HUES64 (cell line): ENCODE measurements around the gene GABPB2.

Source experiments
- H3K27ac ChIP-seq: 2 replicates; pipeline ENCODE4 v1.7.0; 2013; ENCODE audit warnings: low read depth, low read length, inconsistent platforms
- H3K27me3 ChIP-seq: 2 replicates; pipeline ENCODE4 v1.6.1; 2013; ENCODE audit warnings: mild to moderate bottlenecking, low read length; ENCODE audit not compliant: insufficient read depth
- H3K36me3 ChIP-seq: 2 replicates; pipeline ENCODE4 v1.6.1; 2013; ENCODE audit warnings: mild to moderate bottlenecking, low read length; ENCODE audit not compliant: insufficient read depth
- H3K4me1 ChIP-seq: 2 replicates; pipeline ENCODE4 v1.6.1; 2013; ENCODE audit warnings: mild to moderate bottlenecking, low read length, moderate library complexity; ENCODE audit not compliant: insufficient read depth
- H3K4me3 ChIP-seq: 2 replicates; pipeline ENCODE4 v1.5.1; 2013; ENCODE audit warnings: mild to moderate bottlenecking, low read length, moderate library complexity
- H3K9ac ChIP-seq: 2 replicates; pipeline ENCODE4 v1.6.1; 2013; ENCODE audit warnings: mild to moderate bottlenecking, low read depth, low read length
- H3K9me3 ChIP-seq: 2 replicates; pipeline ENCODE4 v1.6.1; 2013; ENCODE audit warnings: low read depth, low read length; ENCODE audit not compliant: insufficient read depth
- WGBS: fragments of 150-250, 120-280 bp; methylation state at CpG from one replicate; pipeline ENCODE4 v1.1.7; 2013; ENCODE audit warnings: missing lambda C conversion rate; 5-methylcytosine and 5-hydroxymethylcytosine counted together

Gene GABPB2

GRCh38 chr1:151146072-151146411 lies 75.5 kb downstream of the GABPB2 start:
- no peaks in the 10 kb centered on the region for H3K36me3 ChIP-seq
- no peaks in the 10 kb centered on the region for H3K9me3 ChIP-seq
- H3K4me3 ChIP-seq = peak overlapping the region; percentile 85
- peak overlapping the region; percentile 65 for H3K9ac ChIP-seq
- H3K27me3 ChIP-seq = peaks cover 30% of the 10 kb centered on the region
- no peak overlapping the region for H3K27ac ChIP-seq
- WGBS = under 1% methylated on average over 26 of the region's 26 CpGs
- peaks cover 28% of the 10 kb centered on the region for H3K4me1 ChIP-seq

- Histone ChIP-seq H3K9me3 (no peaks in the 10 kb centered on the region), H3K27me3 (peaks cover 30% of the 10 kb centered on the region), H3K4me1 (peaks cover 28% of the 10 kb centered on the region), H3K27ac (no peak within 1 kb of the TSS), H3K36me3 (no peaks in the 10 kb centered on the region), H3K4me3 (peak within 1 kb of the TSS; percentile 85), H3K9ac (peak within 1 kb of the TSS; percentile 65)
- under 1% methylated on average over 61 of the region's 61 CpGs for WGBS
Measured at GRCh38 chr1:151146412-151147131, 76.0 kb downstream of the GABPB2 start, which contains the start of gene SEMA6C. Gene SEMA6C (minus strand): TSS chr1:151146631. CDS start chr1:151142621, 4,010 bp downstream.

- Histone ChIP-seq H3K9ac (peak overlapping the region; percentile 3; the same call in 1 of the 2 replicates), H3K27me3 (peaks cover 30% of the 10 kb centered on the region), H3K4me1 (peaks cover 28% of the 10 kb centered on the region), H3K9me3 (no peaks in the 10 kb centered on the region), H3K36me3 (no peaks in the 10 kb centered on the region), H3K4me3 (peak overlapping the region; percentile 85), H3K27ac (no peak overlapping the region)
- 10% methylated on average over 4 of the region's 7 CpGs for WGBS
Measured at GRCh38 chr1:151147132-151147503, 76.6 kb downstream of the GABPB2 start.

- Histone ChIP-seq H3K9ac (no peak overlapping the region), H3K27me3 (peaks cover 30% of the 10 kb centered on the region), H3K4me3 (no peak overlapping the region)
Measured at GRCh38 chr1:151147665-151148064, 77.1 kb downstream of the GABPB2 start.

GRCh38 chr1:151156515-151156819 lies 85.9 kb downstream of the GABPB2 start, which contains the start of gene TNFAIP8L2:
Gene TNFAIP8L2 (plus strand): TSS chr1:151156649. CDS start chr1:151158698, 2,049 bp downstream.
- WGBS = 60% methylated on average over 4 of the region's 4 CpGs
- Histone ChIP-seq H3K9me3 (no peaks in the 10 kb centered on the region), H3K4me1 (peaks cover 3% of the 10 kb centered on the region; the same call in 1 of the 2 replicates), H3K36me3 (peaks cover 23% of the 10 kb centered on the region), H3K27me3 (no peaks in the 10 kb centered on the region), H3K27ac (no peak within 1 kb of the TSS), H3K4me3 (no peak within 1 kb of the TSS), H3K9ac (no peak within 1 kb of the TSS)

More at GRCh38 chr1:151147665-151148064, 77.1 kb downstream of the GABPB2 start:
- H3K27ac ChIP-seq = no peak overlapping the region
- WGBS = 100% methylated on average over 1 of the region's 2 CpGs
- no peaks in the 10 kb centered on the region for H3K36me3 ChIP-seq
- peaks cover 28% of the 10 kb centered on the region for H3K4me1 ChIP-seq
- H3K9me3 ChIP-seq = no peaks in the 10 kb centered on the region

- Histone ChIP-seq H3K4me1 (peaks cover 3% of the 10 kb centered on the region; the same call in 1 of the 2 replicates), H3K9ac (no peak overlapping the region), H3K9me3 (no peaks in the 10 kb centered on the region), H3K27ac (no peak overlapping the region), H3K36me3 (peaks cover 28% of the 10 kb centered on the region), H3K27me3 (no peaks in the 10 kb centered on the region), H3K4me3 (no peak overlapping the region)
- 92% methylated on average over 6 of the region's 6 CpGs for WGBS
Measured at GRCh38 chr1:151157067-151157531, 86.5 kb downstream of the GABPB2 start.

- Histone ChIP-seq H3K36me3 (peaks cover 28% of the 10 kb centered on the region), H3K27me3 (no peaks in the 10 kb centered on the region), H3K4me1 (peaks cover 3% of the 10 kb centered on the region; the same call in 1 of the 2 replicates), H3K9me3 (no peaks in the 10 kb centered on the region), H3K27ac (no peak overlapping the region), H3K4me3 (no peak overlapping the region), H3K9ac (no peak overlapping the region)
- 93% methylated on average over 5 of the region's 5 CpGs for WGBS
Measured at GRCh38 chr1:151158326-151158725, 87.8 kb downstream of the GABPB2 start.

- H3K27ac ChIP-seq = no peak overlapping the region
- H3K4me1 ChIP-seq = peaks cover 3% of the 10 kb centered on the region; the same call in 1 of the 2 replicates
- 92% methylated on average over 22 of the region's 22 CpGs for WGBS
- H3K9me3 ChIP-seq = no peaks in the 10 kb centered on the region
- no peak overlapping the region for H3K4me3 ChIP-seq
- H3K27me3 ChIP-seq = no peaks in the 10 kb centered on the region
- H3K9ac ChIP-seq = no peak overlapping the region
- peaks cover 28% of the 10 kb centered on the region for H3K36me3 ChIP-seq
Measured at GRCh38 chr1:151158751-151159251, 88.2 kb downstream of the GABPB2 start.

- H3K27ac ChIP-seq = no peak overlapping the region
- peaks cover 3% of the 10 kb centered on the region; the same call in 1 of the 2 replicates for H3K4me1 ChIP-seq
- no peak overlapping the region for H3K9ac ChIP-seq
- peaks cover 28% of the 10 kb centered on the region for H3K36me3 ChIP-seq
- H3K4me3 ChIP-seq = no peak overlapping the region
- no peaks in the 10 kb centered on the region for H3K27me3 ChIP-seq
- H3K9me3 ChIP-seq = no peaks in the 10 kb centered on the region
Measured at GRCh38 chr1:151159373-151159772, 88.8 kb downstream of the GABPB2 start.

GRCh38 chr1:151164732-151165280 lies 94.2 kb downstream of the GABPB2 start:
- Histone ChIP-seq H3K36me3 (peaks cover 41% of the 10 kb centered on the region), H3K27ac (peak overlapping the region; percentile 55; the same call in 1 of the 2 replicates), H3K27me3 (no peaks in the 10 kb centered on the region), H3K9ac (0 out of 2 replicates have a peak overlapping the region, but pooled peaks have one; percentile 8), H3K4me3 (peak overlapping the region; percentile 87), H3K4me1 (peaks cover 3% of the 10 kb centered on the region; the same call in 1 of the 2 replicates), H3K9me3 (no peaks in the 10 kb centered on the region)
- WGBS = 34% methylated on average over 11 of the region's 11 CpGs

- Histone ChIP-seq H3K27ac (peak overlapping the region; percentile 55), H3K36me3 (peaks cover 40% of the 10 kb centered on the region), H3K9ac (peak overlapping the region; percentile 40; the same call in 1 of the 2 replicates), H3K9me3 (no peaks in the 10 kb centered on the region), H3K4me3 (peak overlapping the region; percentile 87), H3K27me3 (no peaks in the 10 kb centered on the region), H3K4me1 (peaks cover 3% of the 10 kb centered on the region; the same call in 1 of the 2 replicates)
- 1% methylated on average over 15 of the region's 15 CpGs for WGBS
Measured at GRCh38 chr1:151165281-151165737, 94.7 kb downstream of the GABPB2 start.
